ENCODE measurements around the gene CORO1C.
A peak's percentile ranks its signal among the peaks of the same experiment; 100 is the strongest.
"Not testable (repeated sequence)": the region's sequence is repeated elsewhere in the genome, so short reads cannot be mapped to it uniquely, and the experiment has no call there.

Gene CORO1C

DNA sequence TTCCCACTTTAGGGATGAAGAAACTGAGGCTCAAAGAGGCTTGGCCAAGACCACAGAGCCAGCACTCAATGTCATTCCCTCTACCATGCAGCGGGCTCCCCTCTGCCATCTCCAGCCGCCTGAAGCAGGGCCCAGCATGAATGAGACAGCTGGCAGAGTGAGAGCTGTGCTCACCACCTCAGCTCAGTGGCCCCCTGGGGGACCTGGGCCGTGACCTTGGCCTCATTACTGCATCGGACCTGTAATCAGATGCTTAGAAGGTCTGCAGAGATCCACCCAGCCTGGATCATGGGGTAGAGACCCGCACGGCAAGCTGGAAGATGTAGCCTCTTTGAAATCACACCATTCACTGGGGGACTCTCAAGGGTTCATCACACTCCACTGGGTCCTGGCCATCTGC lies 22.7 kb upstream of the CORO1C start:
- DNase-seq (ENCODE audit: low spot score): no peak

DNA sequence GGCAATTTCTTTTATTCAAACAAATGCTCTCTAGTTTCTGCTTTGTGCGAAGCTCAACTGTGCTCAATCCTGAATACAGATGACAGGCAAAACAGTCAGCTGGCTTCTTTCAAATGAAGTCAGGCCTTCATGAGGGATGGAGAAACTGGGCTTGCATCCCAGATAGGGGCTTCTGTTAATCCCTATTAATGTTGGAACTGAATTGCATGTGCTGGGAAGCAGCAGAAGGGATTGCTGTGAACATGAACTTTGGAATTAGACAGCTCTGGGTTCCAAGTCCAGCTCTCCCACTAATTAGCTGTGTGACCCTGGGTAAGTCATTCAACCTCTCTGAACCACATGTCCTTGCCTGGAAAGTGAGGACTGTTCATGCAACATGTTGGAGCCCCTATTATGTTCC lies 21.1 kb upstream of the CORO1C start:
- no peak for DNase-seq (ENCODE audit: low spot score)

DNA sequence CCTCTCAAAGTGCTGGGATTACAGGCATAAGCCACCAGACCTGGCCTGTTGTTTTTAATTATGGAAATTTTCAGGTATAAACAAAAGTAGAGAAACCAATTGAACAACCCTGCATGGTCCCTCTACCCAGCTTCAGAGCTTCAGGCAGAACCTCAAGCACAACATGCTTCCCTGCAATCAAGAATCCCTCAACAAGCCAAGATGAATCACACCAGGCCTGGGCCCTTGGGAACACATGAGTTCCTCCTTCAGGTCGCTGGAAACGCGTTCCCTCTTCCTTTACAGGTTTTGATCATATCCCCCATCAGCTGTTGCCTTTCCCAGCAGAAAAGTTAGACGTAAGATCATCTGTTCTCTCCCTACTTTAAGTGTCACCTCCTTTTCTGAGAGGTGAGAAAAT lies 20.5 kb upstream of the CORO1C start:
- no peak for DNase-seq (ENCODE audit: low spot score)

DNA sequence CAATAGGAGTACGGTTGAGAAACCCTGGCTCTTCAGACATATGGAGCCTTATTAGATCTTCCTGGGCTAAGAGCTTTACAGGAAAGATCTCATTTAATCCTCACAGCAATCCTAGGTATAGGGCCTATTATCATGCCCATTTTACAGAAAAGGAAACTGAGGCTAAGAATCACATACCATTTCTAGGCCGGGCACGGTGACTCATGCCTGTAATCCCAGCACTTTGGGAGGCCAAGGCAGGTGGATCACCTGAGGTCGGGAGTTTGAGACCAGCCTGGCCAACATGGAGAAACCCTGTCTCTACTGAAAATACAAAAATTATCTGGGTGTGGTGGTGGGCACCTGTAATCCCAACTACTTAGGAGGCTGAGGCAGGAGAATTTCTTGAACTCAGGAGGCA lies 19.7 kb upstream of the CORO1C start:
- DNase-seq (ENCODE audit: low spot score): not testable (repeated sequence)

GRCh38 chr12:108750526-108750925 lies 19.2 kb upstream of the CORO1C start:
- DNase-seq (ENCODE audit: low spot score): no peak

- no peak for DNase-seq (ENCODE audit: low spot score)
These were observed 16.2 kb upstream of the CORO1C start for GRCh38 chr12:108747563-108747962.

DNA sequence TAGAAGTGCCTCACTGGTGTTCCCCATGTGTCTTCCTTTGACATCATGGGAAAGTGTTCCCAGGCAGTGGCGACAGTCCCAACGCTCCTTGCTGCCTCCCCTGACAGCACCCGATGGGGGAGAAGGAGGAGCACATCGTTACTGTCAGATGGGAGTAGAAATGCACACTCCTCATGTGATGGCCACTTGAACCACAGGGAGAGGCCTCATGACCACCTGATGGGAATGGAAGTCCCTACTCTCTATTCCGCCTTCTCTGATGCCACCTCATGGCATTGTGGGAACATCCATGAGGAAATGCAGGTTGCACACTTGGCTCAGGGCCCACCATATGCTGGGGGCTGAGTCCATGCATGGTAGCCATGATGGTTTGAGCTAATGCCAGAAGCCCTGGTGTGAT lies 14.3 kb upstream of the CORO1C start:
- no peak for DNase-seq (ENCODE audit: low spot score)

DNA sequence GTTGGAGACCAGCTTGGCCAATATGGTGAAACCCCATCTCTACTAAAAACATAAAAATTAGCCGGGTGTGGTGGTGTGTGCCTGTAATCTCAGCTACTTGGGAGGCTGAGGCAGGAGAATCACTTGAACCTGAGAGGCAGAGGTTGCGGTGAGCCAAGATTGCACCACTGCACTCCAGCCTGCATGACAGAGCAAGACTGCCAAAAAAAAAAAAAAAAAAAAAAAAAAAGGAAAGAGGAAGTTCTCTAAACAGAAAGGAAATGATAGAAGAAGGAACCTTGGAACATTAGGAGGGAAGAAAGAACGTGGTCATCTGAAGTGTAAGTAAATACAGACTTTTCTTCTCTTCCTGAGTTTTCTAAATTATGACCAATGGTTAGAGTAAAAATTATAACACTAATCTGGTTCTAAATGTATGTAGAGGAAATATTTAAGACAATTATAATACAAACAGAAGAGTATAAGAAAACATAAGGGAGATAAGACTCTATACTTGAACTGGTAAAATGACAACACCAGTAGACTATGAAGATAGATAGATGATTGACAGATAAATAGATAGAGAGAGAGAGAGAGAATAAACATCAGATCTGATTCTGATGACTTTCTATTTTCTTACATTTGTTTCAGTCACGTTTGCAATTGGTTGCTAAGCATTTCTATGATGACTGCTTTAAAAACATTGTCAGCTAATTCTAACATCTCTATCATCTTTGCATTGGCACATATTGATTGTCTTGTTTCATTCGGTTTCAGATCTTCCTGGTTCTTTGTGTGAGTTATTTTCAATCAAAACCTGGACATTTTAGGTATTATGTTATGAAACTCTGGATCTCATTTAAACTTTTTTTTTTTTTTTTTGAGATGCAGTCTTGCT lies 12.9 kb upstream of the CORO1C start:
- no peak for DNase-seq (ENCODE audit: low spot score)

GRCh38 chr12:108738170-108738569 lies 6.9 kb upstream of the CORO1C start:
- no peak for DNase-seq (ENCODE audit: low spot score)

DNA sequence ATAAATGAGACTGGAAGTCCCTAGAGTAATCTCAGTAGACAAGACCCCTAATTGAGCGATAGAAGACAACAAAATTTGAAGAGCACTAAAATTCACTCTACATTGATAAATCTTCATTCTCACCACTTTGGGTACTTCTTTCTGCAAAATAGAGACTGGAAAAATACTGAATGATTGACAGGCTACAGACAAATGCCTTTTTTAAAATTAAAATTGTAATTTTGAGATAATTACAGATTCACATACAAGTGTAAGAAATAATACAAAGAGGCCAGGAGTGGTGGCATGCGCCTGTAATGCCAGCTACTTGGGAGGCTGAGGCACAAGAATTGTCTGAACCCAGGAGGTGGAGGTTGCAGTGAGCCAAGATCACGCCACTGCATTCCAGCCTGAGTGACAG lies 4.5 kb upstream of the CORO1C start:
- DNase-seq (ENCODE audit: low spot score): no peak

DNA sequence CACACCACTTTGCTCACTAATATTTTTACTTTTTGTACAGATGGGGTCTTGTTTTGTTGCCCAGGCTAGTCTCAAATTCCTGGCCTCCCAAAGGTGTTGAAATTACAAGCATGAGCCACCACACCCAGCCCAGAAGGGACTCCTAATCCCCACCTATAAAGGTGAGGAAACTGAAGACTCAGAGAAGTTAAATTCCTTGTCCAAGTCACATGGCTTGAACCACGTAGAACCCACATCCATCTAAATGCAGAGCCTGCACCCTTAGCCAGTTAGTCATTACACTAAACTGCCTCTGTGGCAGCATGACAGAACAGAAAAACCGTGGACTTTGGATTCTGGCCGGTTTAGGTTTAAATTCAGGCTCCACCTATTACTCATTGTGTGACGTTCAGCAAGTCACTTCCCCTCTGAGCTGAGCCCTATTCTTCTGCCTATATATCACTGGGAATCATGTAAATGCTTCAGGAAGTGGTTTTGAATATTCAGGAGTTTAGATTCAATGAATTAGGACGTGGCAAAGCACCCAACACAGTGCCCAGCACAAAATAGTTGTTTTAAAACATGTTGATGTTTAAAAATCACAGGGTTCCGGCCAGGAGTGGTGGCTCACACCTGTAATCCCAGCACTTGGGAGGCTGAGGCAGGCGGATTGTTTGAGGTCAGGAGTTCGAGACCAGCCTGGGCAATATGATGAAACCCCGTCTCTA lies 3.0 kb upstream of the CORO1C start:
- no peak for DNase-seq (ENCODE audit: low spot score)

- DNase-seq (ENCODE audit: low spot score): not testable (repeated sequence)
These were observed 1.9 kb upstream of the CORO1C start for GRCh38 chr12:108733230-108733531.

- DNase-seq (ENCODE audit: low spot score): no peak
These were observed 1.3 kb upstream of the CORO1C start for GRCh38 chr12:108732489-108733229.

DNA sequence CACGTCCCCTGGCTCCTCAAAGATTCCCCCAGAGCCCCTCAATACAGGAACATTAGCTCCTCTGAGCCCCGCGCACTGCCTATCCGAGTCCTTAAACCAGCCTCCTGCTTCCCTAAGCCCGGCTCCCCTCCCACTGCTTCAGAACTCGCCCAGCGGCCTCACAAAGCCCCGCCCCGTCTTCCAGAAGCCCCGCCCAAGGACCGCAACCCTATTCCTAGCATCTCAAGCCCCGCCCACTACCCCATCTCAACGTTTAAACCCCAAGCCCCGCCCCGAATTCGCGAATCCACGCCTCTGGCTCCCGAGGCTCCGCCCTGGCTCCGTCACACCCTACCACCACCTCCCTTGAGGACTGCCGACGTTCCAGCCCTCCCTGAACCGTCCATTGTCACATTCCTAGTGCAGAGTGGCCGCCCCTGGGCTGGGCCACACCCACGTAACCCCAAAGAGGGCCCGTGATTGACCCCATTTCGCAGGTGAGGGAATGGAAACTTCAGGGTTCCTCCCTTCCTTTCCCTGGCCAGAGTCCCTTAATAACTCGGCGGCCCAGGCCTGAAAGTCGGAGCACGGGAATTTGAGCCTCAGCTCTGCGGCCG lies 646 bp upstream of the CORO1C start:
- peak; percentile 97 for DNase-seq (ENCODE audit: low spot score)

DNA sequence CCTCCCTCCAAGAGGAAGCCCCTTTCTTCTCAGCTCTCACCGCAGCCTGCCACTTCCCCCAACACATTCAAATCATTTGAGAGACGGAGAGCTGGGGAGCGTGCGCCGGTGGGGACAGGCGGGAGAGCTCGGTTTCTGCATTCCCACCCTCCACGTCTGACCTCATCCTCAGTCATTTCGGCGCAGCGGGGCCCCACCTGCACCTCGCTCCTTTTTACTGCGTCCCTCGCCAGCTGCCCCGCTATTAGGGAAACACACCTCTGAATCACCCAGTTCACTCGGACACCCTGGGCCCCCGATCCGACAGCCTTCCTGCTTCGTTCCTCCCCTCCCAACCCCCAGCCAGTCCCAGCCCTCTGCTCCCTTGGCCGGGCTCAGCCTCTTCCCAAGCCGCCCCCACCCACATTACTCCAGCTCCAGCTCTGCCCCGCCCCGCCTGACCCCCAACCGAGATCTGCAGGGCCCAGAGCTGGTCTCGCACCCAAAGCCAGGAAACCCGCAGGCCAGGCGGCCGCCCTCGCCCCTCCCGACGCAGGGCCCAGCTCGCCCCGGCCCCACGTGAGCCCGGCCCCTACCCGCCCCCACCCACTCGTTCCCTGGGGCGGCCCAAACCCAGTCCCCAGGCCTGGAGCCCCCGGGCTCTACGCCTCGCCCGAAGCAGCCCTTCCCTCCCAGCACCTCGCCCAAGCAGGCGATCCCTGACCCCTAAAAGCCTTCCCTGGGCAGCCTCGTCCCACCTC lies 783 bp downstream of the CORO1C start:
- peak; percentile 75 for DNase-seq (ENCODE audit: low spot score)

GRCh38 chr12:108729612-108730364 lies 1.5 kb downstream of the CORO1C start:
- peak; percentile 79 for DNase-seq (ENCODE audit: low spot score)

GRCh38 chr12:108728820-108729611 lies 2.3 kb downstream of the CORO1C start:
- no peak for DNase-seq (ENCODE audit: low spot score)

DNA sequence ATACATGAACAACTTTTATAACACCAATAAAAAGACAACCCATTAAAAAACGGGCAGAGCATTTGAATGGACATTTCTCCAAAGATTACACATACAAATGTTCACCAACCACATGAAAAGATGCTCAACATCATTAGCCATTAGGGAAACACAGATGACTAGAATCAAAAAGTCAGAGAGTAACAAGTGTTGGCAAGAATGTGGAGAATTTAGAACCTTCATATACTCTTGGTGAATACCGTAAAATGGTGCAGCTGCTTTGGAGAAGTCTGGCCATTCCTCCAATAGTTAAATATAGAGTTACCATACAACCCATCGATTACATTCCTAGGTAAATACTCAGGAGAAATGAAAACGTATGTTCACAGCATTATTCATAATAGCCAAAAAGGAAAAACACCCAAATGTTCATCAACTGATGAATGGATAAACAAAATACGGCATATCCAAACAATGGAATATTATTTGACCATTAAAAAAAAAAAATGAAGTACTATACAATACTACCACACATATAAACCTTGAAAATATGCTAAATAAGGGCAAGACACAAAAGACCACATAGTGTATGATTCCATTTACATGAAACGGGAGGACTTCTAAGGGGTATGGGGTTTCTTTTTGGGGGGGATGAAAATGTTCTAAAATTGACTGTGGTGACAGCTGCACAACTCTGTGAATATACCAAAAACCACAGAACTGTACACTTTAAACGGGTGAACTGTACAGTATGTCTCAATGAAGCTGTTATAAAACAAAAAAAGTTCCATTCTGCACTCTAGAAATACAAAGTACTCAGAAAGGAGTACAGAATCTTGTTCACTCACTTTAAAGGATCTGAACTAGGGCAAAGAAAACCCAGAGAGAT lies 3.2 kb downstream of the CORO1C start:
- no peak for DNase-seq (ENCODE audit: low spot score)

- DNase-seq (ENCODE audit: low spot score): no peak
These were observed 4.2 kb downstream of the CORO1C start for GRCh38 chr12:108727161-108727560.

DNA sequence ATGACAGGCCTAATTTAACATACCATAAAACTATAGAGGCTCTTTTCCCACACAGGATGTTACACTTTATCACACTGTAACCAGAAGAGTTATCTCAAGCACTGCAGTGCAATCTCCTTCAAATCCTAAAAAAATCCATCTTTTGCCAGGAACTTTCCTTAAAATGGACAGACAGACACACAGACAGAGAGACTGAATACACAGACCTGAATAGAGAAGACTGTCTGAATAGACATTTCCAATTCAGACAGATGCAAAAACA lies 6.5 kb downstream of the CORO1C start:
- DNase-seq (ENCODE audit: low spot score): no peak
